ENCODE results near the gene VPS54.
"Not testable (repeated sequence)": the region's sequence is repeated elsewhere in the genome, so short reads cannot be mapped to it uniquely, and the experiment has no call there.

Gene VPS54

GRCh38 chr2:63849381-63850203 is 169.6 kb downstream of the VPS54 start:
- TF ChIP-seq CTCF (IDR thresholded peaks at IDR 0.05; ENCODE audit: borderline replicate concordance, control extremely low read depth, extremely low read depth, insufficient read depth, missing control alignments) = no peak
- no peak for DNase-seq (ENCODE audit: low spot score)
- in situ Hi-C loops (cut with MboI; ENCODE audit: low sequenced_read_pairs, unreplicated experiment) = loop anchor here (10.0 kb wide), 1 partner anchor 155 kb away; no protein-coding TSS in a partner anchor

- in situ Hi-C loops (cut with MboI; ENCODE audit: low sequenced_read_pairs, unreplicated experiment); DNase-seq (ENCODE audit: low spot score): not testable (repeated sequence)
Observed at GRCh38 chr2:63847571-63847970, 171.7 kb downstream of the VPS54 start.

GRCh38 chr2:63846487-63846886 is 172.7 kb downstream of the VPS54 start:
- no peak for TF ChIP-seq CTCF (IDR thresholded peaks at IDR 0.05; ENCODE audit: borderline replicate concordance, control extremely low read depth, extremely low read depth, insufficient read depth, missing control alignments)
- in situ Hi-C loops (cut with MboI; ENCODE audit: low sequenced_read_pairs, unreplicated experiment) = no loop called here
- no peak for DNase-seq (ENCODE audit: low spot score)

- in situ Hi-C loops (cut with MboI; ENCODE audit: low sequenced_read_pairs, unreplicated experiment) = no loop called here
- TF ChIP-seq CTCF (IDR thresholded peaks at IDR 0.05; ENCODE audit: borderline replicate concordance, control extremely low read depth, extremely low read depth, insufficient read depth, missing control alignments) = no peak
- no peak for DNase-seq (ENCODE audit: low spot score)
Observed at GRCh38 chr2:63845866-63846265, 173.4 kb downstream of the VPS54 start.

- in situ Hi-C loops (cut with MboI; ENCODE audit: low sequenced_read_pairs, unreplicated experiment) = no loop called here
- DNase-seq (ENCODE audit: low spot score) = no peak
- no peak for TF ChIP-seq CTCF (IDR thresholded peaks at IDR 0.05; ENCODE audit: borderline replicate concordance, control extremely low read depth, extremely low read depth, insufficient read depth, missing control alignments)
Observed at GRCh38 chr2:63844616-63845015, 174.6 kb downstream of the VPS54 start.

GRCh38 chr2:63843791-63844190 is 175.4 kb downstream of the VPS54 start:
- no peak for TF ChIP-seq CTCF (IDR thresholded peaks at IDR 0.05; ENCODE audit: borderline replicate concordance, control extremely low read depth, extremely low read depth, insufficient read depth, missing control alignments)
- in situ Hi-C loops (cut with MboI; ENCODE audit: low sequenced_read_pairs, unreplicated experiment) = no loop called here

GRCh38 chr2:63843093-63843492 is 176.1 kb downstream of the VPS54 start:
- in situ Hi-C loops (cut with MboI; ENCODE audit: low sequenced_read_pairs, unreplicated experiment) = no loop called here
- DNase-seq (ENCODE audit: low spot score) = no peak
- TF ChIP-seq CTCF (IDR thresholded peaks at IDR 0.05; ENCODE audit: borderline replicate concordance, control extremely low read depth, extremely low read depth, insufficient read depth, missing control alignments) = no peak

More at GRCh38 chr2:63843791-63844190, 175.4 kb downstream of the VPS54 start:
- no peak for DNase-seq (ENCODE audit: low spot score)
